ENCODE measurements around the gene UXT.
"Not testable (repeated sequence)": the region's sequence is repeated elsewhere in the genome, so short reads cannot be mapped to it uniquely, and the experiment has no call there.

UXT gene

GRCh38 chrX:47618923-47619485, 40.0 kb downstream of the UXT start:
- DNase-seq (ENCODE audit: low read depth in 3 of 3, low spot score in 1 of 3): no peak

GRCh38 chrX:47614618-47615017, 44.4 kb downstream of the UXT start:
- no peak for DNase-seq (ENCODE audit: low read depth in 3 of 3, low spot score in 1 of 3)

- no peak for DNase-seq (ENCODE audit: low read depth in 3 of 3, low spot score in 1 of 3)
These were observed 45.9 kb downstream of the UXT start for GRCh38 chrX:47613082-47613481.

- no peak for DNase-seq (ENCODE audit: low read depth in 3 of 3, low spot score in 1 of 3)
These were observed 46.6 kb downstream of the UXT start for GRCh38 chrX:47612418-47612817.

- no peak for DNase-seq (ENCODE audit: low read depth in 3 of 3, low spot score in 1 of 3)
These were observed 47.1 kb downstream of the UXT start for GRCh38 chrX:47611926-47612325.

GRCh38 chrX:47611489-47611888, 47.5 kb downstream of the UXT start:
- no peak for DNase-seq (ENCODE audit: low read depth in 3 of 3, low spot score in 1 of 3)

GRCh38 chrX:47610511-47610910, 48.5 kb downstream of the UXT start:
- DNase-seq (ENCODE audit: low read depth in 3 of 3, low spot score in 1 of 3): no peak

- no peak for DNase-seq (ENCODE audit: low read depth in 3 of 3, low spot score in 1 of 3)
These were observed 50.7 kb downstream of the UXT start for GRCh38 chrX:47608130-47608810.

GRCh38 chrX:47607091-47607490, 51.9 kb downstream of the UXT start:
- no peak for DNase-seq (ENCODE audit: low read depth in 3 of 3, low spot score in 1 of 3)

- no peak for DNase-seq (ENCODE audit: low read depth in 3 of 3, low spot score in 1 of 3)
These were observed 54.0 kb downstream of the UXT start for GRCh38 chrX:47605024-47605423.

- DNase-seq (ENCODE audit: low read depth in 3 of 3, low spot score in 1 of 3): not testable (repeated sequence)
These were observed 55.9 kb downstream of the UXT start for GRCh38 chrX:47603125-47603524.
